Lung (tissue), 12 donors: ENCODE data around the gene ALG9. TPM values are rescaled to one million over a fixed set of nuclear protein-coding genes. Genes with fewer than 3 reads are reported as not detected.
A peak's percentile ranks its signal among the peaks of the same experiment; 100 is the strongest.

Source experiments
- ATAC-seq: fragments of 200-7000 bp; cut with Tn5 transposase; one replicate; pipeline ENCODE4 v1.9.1; 2020; ENCODE audit warnings: moderate number of reproducible peaks; ENCODE audit not compliant: insufficient read depth, low FRiP score
- DNase-seq, 3 donors: peaks; one replicate each; pipeline ENCODE4 v3.0.0-alpha.2; 2013 to 2017
- H3K27ac ChIP-seq, 2 donors: one replicate each; pipeline ENCODE4 v1.5.1; 2013; ENCODE audit warnings: mild to moderate bottlenecking in 2 of 2, moderate library complexity in 2 of 2, control low read depth in 1 of 2, inconsistent platforms in 1 of 2, low read depth in 1 of 2, low read length in 1 of 2
- H3K27me3 ChIP-seq, 3 donors: one replicate each; pipeline ENCODE4 v1.5.1; 2013; ENCODE audit warnings: low read length in 2 of 3; ENCODE audit not compliant: control insufficient read depth in 3 of 3, insufficient read depth in 3 of 3
- H3K36me3 ChIP-seq, 4 donors: one replicate each; pipeline ENCODE4 v1.5.1; 2013; ENCODE audit warnings: low read length in 4 of 4, mild to moderate bottlenecking in 1 of 4, moderate library complexity in 1 of 4; ENCODE audit not compliant: control insufficient read depth in 4 of 4, insufficient read depth in 4 of 4
- H3K4me1 ChIP-seq, 5 donors: one replicate each; pipeline ENCODE4 v1.5.1; 2013; ENCODE audit warnings: low read length in 5 of 5, mild to moderate bottlenecking in 2 of 5, moderate library complexity in 1 of 5; ENCODE audit not compliant: control insufficient read depth in 5 of 5, insufficient read depth in 5 of 5
- H3K4me3 ChIP-seq: one replicate; pipeline ENCODE4 v1.5.1; 2013; ENCODE audit warnings: mild to moderate bottlenecking, control low read depth, moderate library complexity
- H3K9ac ChIP-seq, 2 donors: one replicate each; pipeline ENCODE4 v1.5.1; 2013; ENCODE audit warnings: low read length in 2 of 2, control low read depth in 1 of 2; ENCODE audit not compliant: insufficient read depth in 1 of 2
- H3K9me3 ChIP-seq, 4 donors: one replicate each; pipeline ENCODE4 v1.5.1; 2013; ENCODE audit warnings: low read length in 3 of 4, mild to moderate bottlenecking in 1 of 4, moderate library complexity in 1 of 4; ENCODE audit not compliant: control insufficient read depth in 4 of 4, insufficient read depth in 3 of 4
- CTCF ChIP-seq: IDR thresholded peaks from 2 replicates; pipeline ENCODE4 v1.5.1; 2012; ENCODE audit warnings: mild to moderate bottlenecking; ENCODE audit errors: control extremely low read depth, extremely low read depth
- WGBS, 2 donors: extraction: QIAGEN DNeasy Blood & Tissue Kit; methylation state at CpG; one replicate each; pipeline ENCODE4 v1.1.7; 2013; 5-methylcytosine and 5-hydroxymethylcytosine counted together
- polyA plus RNA-seq, 2 donors: library from polyadenylated mRNA; stranded (reverse); fragments of 200-250 nt; gene quantifications; one replicate each; pipeline ENCODE4 v1.2.1, GENCODE V29; 2013
- total RNA-seq, 2 donors: library from RNA; depleted of rRNA in 1 of 2; stranded (reverse); fragments of >200 nt in 1 of 2; gene quantifications; one replicate each; pipeline ENCODE4 v1.2.1, GENCODE V29; 2014 to 2021
- donor health status: control.
- donor health status: control.
- donor health status: Bipolar disorder and iron deficiency.
- donor health status: healthy.
- donor health status: DM: yes; HTN: yes; CAD: no.

Gene ALG9
- total and polyA plus RNA-seq, 4 donors = 11.4 to 43.4 (median 25.9) TPM

GRCh38 chr11:111741751-111742150 lies 129.6 kb downstream of the ALG9 start:
- no peak for DNase-seq
- H3K9me3 ChIP-seq = no peaks in the 10 kb centered on the region
- no peaks in the 10 kb centered on the region for H3K27me3 ChIP-seq
- ATAC-seq = no peak
- no peak for TF ChIP-seq CTCF
- H3K27ac ChIP-seq = no peak overlapping the region
- peaks cover 10 to 43% (median 24%) of the 10 kb centered on the region in 4 donors for H3K36me3 ChIP-seq
- H3K4me3 ChIP-seq = no peak overlapping the region
- no peak overlapping the region for H3K9ac ChIP-seq
- 89 to 92% methylated on average over 2 of the region's 2 CpGs for WGBS, 2 donors
- H3K4me1 ChIP-seq = peaks cover 2 to 19% (median 10%) of the 10 kb centered on the region in 5 donors

- no peaks in the 10 kb centered on the region for H3K9me3 ChIP-seq
- no peaks in the 10 kb centered on the region for H3K27me3 ChIP-seq
- DNase-seq (no peak), ATAC-seq (no peak)
- WGBS, 2 donors = 66 to 89% methylated on average over 2 of the region's 2 CpGs
- H3K4me3 ChIP-seq = no peak overlapping the region
- peaks cover 10 to 31% (median 19%) of the 10 kb centered on the region in 4 donors for H3K36me3 ChIP-seq
- no peak overlapping the region for H3K9ac ChIP-seq
- peaks cover 11 to 44% (median 25%) of the 10 kb centered on the region in 5 donors for H3K4me1 ChIP-seq
- no peak overlapping the region for H3K27ac ChIP-seq
- TF ChIP-seq CTCF = no peak
Observed at GRCh38 chr11:111739299-111739698, 132.1 kb downstream of the ALG9 start.

- H3K4me1 ChIP-seq = peaks cover 8 to 61% (median 36%) of the 10 kb centered on the region in 5 donors
Observed at GRCh38 chr11:111737444-111738210, 133.8 kb downstream of the ALG9 start.

More at GRCh38 chr11:111737444-111738210, 133.8 kb downstream of the ALG9 start:
- Histone ChIP-seq H3K27me3 (no peaks in the 10 kb centered on the region), H3K36me3 (peaks cover 6 to 23% (median 17%) of the 10 kb centered on the region in 4 donors), H3K9me3 (no peaks in the 10 kb centered on the region), H3K9ac (peak overlapping the region in 1 of 2 donors; percentile 85), H3K4me3 (no peak overlapping the region), H3K27ac (peak overlapping the region; percentile 91 to 95)
- WGBS, 2 donors = 44 to 58% methylated on average over 14 of the region's 14 CpGs
- ATAC-seq (no peak), DNase-seq (peak in 2 of 3 donors; percentile 53 to 57)
- TF ChIP-seq CTCF = no peak
